ENCODE measurements around the gene ZCCHC17.

Gene ZCCHC17

DNA sequence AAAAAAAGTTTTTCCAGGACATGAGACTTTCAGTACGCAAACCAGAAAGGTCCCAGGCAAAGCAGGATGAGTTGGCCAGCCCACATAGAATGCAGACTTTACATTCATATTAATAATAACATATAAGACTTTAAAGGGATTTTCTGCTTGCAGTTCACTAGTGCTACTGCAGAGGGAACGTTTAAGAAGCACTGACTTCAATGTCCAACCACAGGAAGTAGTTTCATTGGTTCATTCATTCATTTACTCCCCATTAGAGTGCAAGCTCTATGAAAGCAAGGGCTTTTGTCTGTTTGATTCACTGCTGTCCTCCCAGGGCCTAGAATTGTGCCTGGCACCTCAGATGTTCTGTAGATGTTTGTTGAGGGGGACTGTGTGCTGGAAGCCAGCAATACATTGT, 104.4 kb downstream of the ZCCHC17 start:
- TF ChIP-seq, protein P1, sequence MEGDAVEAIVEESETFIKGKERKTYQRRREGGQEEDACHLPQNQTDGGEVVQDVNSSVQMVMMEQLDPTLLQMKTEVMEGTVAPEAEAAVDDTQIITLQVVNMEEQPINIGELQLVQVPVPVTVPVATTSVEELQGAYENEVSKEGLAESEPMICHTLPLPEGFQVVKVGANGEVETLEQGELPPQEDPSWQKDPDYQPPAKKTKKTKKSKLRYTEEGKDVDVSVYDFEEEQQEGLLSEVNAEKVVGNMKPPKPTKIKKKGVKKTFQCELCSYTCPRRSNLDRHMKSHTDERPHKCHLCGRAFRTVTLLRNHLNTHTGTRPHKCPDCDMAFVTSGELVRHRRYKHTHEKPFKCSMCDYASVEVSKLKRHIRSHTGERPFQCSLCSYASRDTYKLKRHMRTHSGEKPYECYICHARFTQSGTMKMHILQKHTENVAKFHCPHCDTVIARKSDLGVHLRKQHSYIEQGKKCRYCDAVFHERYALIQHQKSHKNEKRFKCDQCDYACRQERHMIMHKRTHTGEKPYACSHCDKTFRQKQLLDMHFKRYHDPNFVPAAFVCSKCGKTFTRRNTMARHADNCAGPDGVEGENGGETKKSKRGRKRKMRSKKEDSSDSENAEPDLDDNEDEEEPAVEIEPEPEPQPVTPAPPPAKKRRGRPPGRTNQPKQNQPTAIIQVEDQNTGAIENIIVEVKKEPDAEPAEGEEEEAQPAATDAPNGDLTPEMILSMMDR (IDR thresholded peaks at IDR 0.05; ENCODE audit: low read depth, low read length), result no peak
- no peak for DNase-seq (ENCODE audit: extremely low read depth, low read depth)

DNA sequence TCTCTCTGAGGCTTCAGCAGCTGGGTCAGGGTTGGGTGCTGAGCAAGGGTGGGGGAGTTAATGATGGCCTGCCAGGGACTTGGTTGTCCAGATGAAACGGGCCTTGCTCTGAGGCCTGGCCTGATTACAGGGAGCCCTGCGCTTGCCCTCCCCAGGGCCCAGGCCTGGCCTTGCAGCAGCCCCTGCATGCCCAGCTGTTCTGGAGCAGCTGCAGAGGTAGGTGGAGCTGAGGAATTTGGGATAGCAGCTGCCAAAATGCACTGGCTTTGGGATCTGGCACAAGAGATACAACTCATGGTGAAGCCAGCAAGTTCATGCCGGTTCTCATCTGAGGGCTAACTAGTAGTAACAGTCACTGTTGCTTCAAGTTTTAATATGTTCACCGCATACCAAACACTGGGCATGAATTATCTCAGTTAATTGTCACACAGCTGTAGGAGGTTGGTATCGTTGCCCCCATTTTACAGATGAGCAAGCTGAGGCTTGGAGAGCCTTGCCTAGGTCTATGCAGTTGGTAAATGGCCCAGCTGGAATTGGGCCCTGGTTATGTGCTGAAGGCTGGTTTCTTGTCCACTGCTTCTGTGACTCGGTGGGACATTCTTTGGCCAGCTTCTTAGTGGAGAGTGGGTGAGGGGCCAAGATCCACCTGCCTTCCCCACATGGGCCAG, 108.9 kb downstream of the ZCCHC17 start:
- TF ChIP-seq, protein P1 (IDR thresholded peaks at IDR 0.05; ENCODE audit: low read depth, low read length), result no peak
- DNase-seq (ENCODE audit: extremely low read depth, low read depth), result no peak

DNA sequence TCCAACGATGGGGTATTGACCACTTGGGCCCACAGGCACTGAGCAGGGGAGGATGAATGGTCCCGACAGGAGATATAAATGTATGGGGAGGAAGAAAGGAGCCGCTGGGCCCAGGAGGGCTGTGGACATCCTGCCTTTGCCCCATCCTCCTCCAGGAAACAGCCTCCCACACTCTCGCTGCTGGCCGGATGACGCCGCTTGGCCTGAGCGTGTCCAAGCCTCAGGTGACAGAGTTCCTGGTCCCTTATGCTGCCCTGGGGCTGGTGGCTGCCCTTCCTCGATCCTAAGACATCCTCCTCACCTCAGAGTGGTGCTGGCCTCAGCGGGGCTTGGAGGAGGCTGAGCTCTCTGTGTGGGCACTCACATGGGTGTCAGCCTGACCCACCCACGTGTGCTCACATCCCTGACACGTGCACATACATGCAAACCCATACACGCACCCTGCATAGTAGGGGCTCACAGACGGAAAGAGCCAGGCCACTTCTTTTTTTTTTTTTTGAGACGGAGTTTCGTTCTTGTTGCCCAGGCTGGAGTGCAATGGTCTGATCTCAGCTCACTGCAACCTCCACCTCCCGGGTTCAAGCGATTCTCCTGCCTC, 110.3 kb downstream of the ZCCHC17 start:
- no peak for DNase-seq (ENCODE audit: extremely low read depth, low read depth)
- TF ChIP-seq, protein P1 (IDR thresholded peaks at IDR 0.05; ENCODE audit: low read depth, low read length), result no peak

DNA sequence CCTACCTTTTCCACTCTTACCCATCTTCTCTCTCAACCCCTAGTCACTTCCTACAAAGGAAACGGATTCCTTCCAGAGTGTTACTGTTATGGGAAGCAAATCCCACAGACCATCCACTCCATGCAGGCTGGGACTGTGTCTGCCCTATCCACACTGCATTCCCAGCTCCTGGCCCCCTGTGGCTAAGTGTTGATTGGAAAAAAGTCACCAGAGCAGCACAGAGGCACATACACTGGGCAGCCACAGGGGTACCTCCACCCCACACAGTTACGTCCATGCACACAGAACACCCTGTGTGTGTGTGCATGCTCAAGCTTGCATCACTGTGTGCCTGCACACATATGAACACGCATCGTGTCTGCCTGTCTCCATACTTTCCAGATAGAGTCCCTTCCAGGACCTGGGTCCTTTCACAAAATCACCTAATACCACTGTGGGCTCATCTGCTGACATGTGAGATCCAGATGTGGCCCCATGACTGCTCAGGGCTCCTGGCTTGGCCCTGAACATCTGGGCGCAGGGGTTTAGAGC, 112.0 kb downstream of the ZCCHC17 start:
- DNase-seq (ENCODE audit: extremely low read depth, low read depth), result no peak
- TF ChIP-seq, protein P1 (IDR thresholded peaks at IDR 0.05; ENCODE audit: low read depth, low read length), result no peak

DNA sequence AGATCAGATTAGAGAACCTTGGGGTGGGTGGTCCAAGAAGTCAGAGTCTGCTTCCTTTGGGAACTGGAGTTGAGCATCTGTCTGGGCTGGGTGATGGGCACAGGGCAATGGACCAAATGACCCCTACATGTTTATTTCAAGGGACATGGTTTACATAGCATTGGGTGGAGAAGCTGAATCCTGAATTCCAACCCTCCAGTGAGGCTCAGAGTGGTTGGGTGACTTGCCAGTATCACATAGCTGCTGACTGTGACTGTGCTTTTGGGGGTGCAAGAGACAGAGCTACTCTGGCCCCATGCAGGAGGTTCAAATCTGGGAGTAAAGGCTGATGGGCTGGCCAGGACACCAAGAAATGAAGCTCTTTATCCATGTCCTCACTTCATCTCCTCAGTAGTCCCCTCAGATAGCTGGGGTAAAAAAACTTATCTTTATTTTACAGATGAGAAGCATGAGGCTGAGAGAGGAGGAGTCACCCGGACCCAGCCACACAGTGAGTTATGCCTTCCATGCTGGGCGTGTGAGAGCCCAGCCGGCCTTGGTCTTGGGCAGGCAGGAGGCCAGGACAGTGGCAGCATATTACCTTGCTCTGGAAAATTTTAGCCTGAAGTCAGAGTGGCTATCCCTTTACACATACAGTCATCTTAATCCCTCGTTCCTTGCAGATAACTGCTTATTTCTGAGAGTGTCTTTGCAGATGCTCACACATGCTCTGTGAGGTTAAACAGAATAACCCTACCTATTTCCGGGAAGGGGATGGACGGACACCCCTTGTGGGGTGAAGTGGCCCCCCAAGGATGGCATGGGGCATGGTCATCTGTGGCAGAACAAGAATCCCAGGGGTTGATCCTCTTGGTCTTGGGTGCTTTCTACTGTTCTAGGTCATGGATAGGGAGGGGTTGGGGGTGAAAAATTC, 113.4 kb downstream of the ZCCHC17 start:
- DNase-seq (ENCODE audit: extremely low read depth, low read depth), result no peak
- TF ChIP-seq, protein P1 (IDR thresholded peaks at IDR 0.05; ENCODE audit: low read depth, low read length), result no peak

DNA sequence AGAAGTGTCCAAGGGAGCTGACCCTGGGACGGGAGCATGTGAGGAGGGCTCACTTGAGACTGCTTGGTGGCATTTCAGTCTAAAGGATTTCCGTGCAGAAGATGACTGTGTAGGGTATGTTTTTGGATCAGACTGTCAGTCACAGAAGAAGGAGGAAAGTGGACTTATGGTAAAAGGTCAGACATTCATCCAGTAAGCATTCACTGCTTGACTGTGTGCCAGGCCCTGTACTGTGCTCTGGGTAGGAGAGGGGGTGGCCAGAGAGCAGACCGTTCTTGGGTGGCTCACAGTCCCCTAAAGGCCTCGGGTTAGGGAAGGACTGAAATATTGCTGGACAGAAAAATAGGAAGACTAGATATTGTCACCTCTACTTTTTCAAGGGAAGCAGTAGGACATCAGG, 114.0 kb downstream of the ZCCHC17 start:
- DNase-seq (ENCODE audit: extremely low read depth, low read depth), result no peak

More for the DNA sequence above, 114.0 kb downstream of the ZCCHC17 start:
- TF ChIP-seq, protein P1 (IDR thresholded peaks at IDR 0.05; ENCODE audit: low read depth, low read length), result no peak

Data from AG09319 (cell line).